Neural cell (in vitro differentiated cells): ENCODE data around the gene RPL38. TPM values are rescaled to one million over a fixed set of nuclear protein-coding genes. Genes with fewer than 3 reads are reported as not detected.

Experiments used
- H2AFZ ChIP-seq: fragments of 200-600, 300-800 bp; sonication (generic), shearing (Covaris generic); 2 replicates; pipeline ENCODE4 v1.6.0; 2014; ENCODE audit warnings: low read depth, mild to moderate bottlenecking, antibody characterized with exemption, low read length, moderate library complexity
- H3F3A ChIP-seq: fragments of 200-600 bp; shearing (Covaris generic); 2 replicates; pipeline ENCODE4 v1.6.1; 2016; ENCODE audit warnings: mild to moderate bottlenecking, moderate library complexity, mixed read lengths, antibody characterized with exemption, low read length; ENCODE audit not compliant: insufficient read depth, poor library complexity, severe bottlenecking
- H3K27ac ChIP-seq: fragments of 200-600, 300-800 bp; sonication (generic), shearing (Covaris generic); 2 replicates; pipeline ENCODE4 v1.5.1; 2014; ENCODE audit warnings: mild to moderate bottlenecking, low read length, moderate library complexity
- H3K27me3 ChIP-seq: fragments of 300-800, 200-600 bp; sonication (generic), shearing (Covaris generic); 2 replicates; pipeline ENCODE4 v1.6.0; 2014; ENCODE audit warnings: mild to moderate bottlenecking, low read depth, low read length, moderate library complexity; ENCODE audit not compliant: insufficient read depth
- H3K36me3 ChIP-seq: fragments of 300-800, 200-600 bp; sonication (generic), shearing (Covaris generic); 2 replicates; pipeline ENCODE4 v1.5.1; 2014; ENCODE audit warnings: mild to moderate bottlenecking, antibody characterized with exemption, low read length, moderate library complexity; ENCODE audit not compliant: insufficient read depth
- H3K4me2 ChIP-seq: fragments of 300-800, 200-600 bp; sonication (generic), shearing (Covaris generic); 2 replicates; pipeline ENCODE4 v1.6.0; 2014; ENCODE audit warnings: mild to moderate bottlenecking, low read length
- H3K4me3 ChIP-seq: fragments of 300-800, 200-600 bp; sonication (generic), shearing (Covaris generic); 2 replicates; pipeline ENCODE4 v1.5.1; 2014; ENCODE audit warnings: mild to moderate bottlenecking, low read length, moderate library complexity
- H3K79me2 ChIP-seq: fragments of 200-600 bp; shearing (Covaris generic); replicated peaks from 2 replicates; pipeline ENCODE4 v1.6.0; 2014; ENCODE audit warnings: mild to moderate bottlenecking, low read length, moderate library complexity; ENCODE audit not compliant: insufficient read depth
- H3K9ac ChIP-seq: fragments of 300-800, 200-600 bp; sonication (generic), shearing (Covaris generic); 2 replicates; pipeline ENCODE4 v1.6.1; 2016; ENCODE audit warnings: mild to moderate bottlenecking, low read length, mixed read lengths
- H3K9me2 ChIP-seq: fragments of 200-600 bp; shearing (Covaris generic); 2 replicates; pipeline ENCODE4 v1.6.1; 2016; ENCODE audit warnings: mild to moderate bottlenecking, low read length, mixed read lengths; ENCODE audit not compliant: insufficient read depth
- H3K9me3 ChIP-seq: fragments of 200-600, 300-800 bp; sonication (generic), shearing (Covaris generic); 2 replicates; pipeline ENCODE4 v1.6.1; 2016; ENCODE audit warnings: mild to moderate bottlenecking, mixed run types, low read length, moderate library complexity, mixed read lengths
- H4K20me1 ChIP-seq: fragments of 200-600 bp; shearing (Covaris generic); 2 replicates; pipeline ENCODE4 v1.6.1; 2016; ENCODE audit warnings: mild to moderate bottlenecking, mixed run types; ENCODE audit not compliant: insufficient read depth
- CTCF ChIP-seq: fragments of 450-650 bp; IDR thresholded peaks from 2 replicates; pipeline ENCODE4 v1.5.1; 2014; ENCODE audit warnings: antibody characterized with exemption, mild to moderate bottlenecking, moderate library complexity; ENCODE audit not compliant: poor library complexity, severe bottlenecking
- EP300 ChIP-seq: fragments of 450-650 bp; conservative IDR thresholded peaks from 2 replicates; pipeline ENCODE4 v1.6.1; 2014; ENCODE audit warnings: antibody characterized with exemption, mild to moderate bottlenecking, moderate library complexity; ENCODE audit not compliant: poor library complexity, severe bottlenecking
- EZH2 ChIP-seq: fragments of 200-600, 300-800 bp; shearing (Covaris generic), sonication (generic); IDR thresholded peaks from 2 replicates; pipeline ENCODE4 v1.6.1; 2014; ENCODE audit warnings: antibody characterized with exemption, low read length, borderline replicate concordance, mild to moderate bottlenecking; ENCODE audit not compliant: insufficient read depth, poor library complexity, severe bottlenecking
- MXI1 ChIP-seq: fragments of 450-650 bp; conservative IDR thresholded peaks from 2 replicates; pipeline ENCODE4 v1.6.1; 2014; ENCODE audit warnings: antibody characterized with exemption, mild to moderate bottlenecking; ENCODE audit not compliant: poor library complexity, severe bottlenecking
- POLR2AphosphoS5 ChIP-seq: IDR thresholded peaks from 2 replicates; pipeline ENCODE4 v1.6.1; 2012
- RAD21 ChIP-seq: fragments of 450-650 bp; conservative IDR thresholded peaks from 2 replicates; pipeline ENCODE4 v1.6.1; 2014; ENCODE audit warnings: antibody characterized with exemption, mild to moderate bottlenecking, moderate library complexity
- SMC3 ChIP-seq: fragments of 450-650 bp; conservative IDR thresholded peaks from 2 replicates; pipeline ENCODE4 v1.6.1; 2014; ENCODE audit warnings: antibody characterized with exemption, mild to moderate bottlenecking, moderate library complexity; ENCODE audit not compliant: poor library complexity
- TAF1 ChIP-seq: IDR thresholded peaks from 2 replicates; pipeline ENCODE4 v1.6.1; 2012; ENCODE audit warnings: low read depth
- polyA plus RNA-seq: library from polyadenylated mRNA; depleted of rRNA; stranded (reverse); fragments of >200 nt; gene quantifications from 2 replicates; pipeline ENCODE4 v1.2.3, GENCODE V29; 2014
- TF ChIP-seq, protein P1 (sequence below): IDR thresholded peaks from 2 replicates; pipeline ENCODE4 v1.6.1; 2012; ENCODE audit warnings: borderline replicate concordance

RPL38 gene
- polyA plus RNA-seq, 1 donor from 2014 or later = 378 TPM

- no peaks in the 10 kb centered on the region for H3K9me3 ChIP-seq
- H3K79me2 ChIP-seq = no peaks in the 10 kb centered on the region
- H3F3A ChIP-seq = no peaks in the 10 kb centered on the region
- H3K36me3 ChIP-seq = no peaks in the 10 kb centered on the region
- no peak overlapping the region for H3K27ac ChIP-seq
- H3K4me3 ChIP-seq = peak overlapping the region; percentile 56
- TF ChIP-seq TAF1 = no peak
- peak; percentile 34 for TF ChIP-seq EZH2
- TF ChIP-seq RAD21 = no peak
- TF ChIP-seq CTCF = no peak
- no peak for TF ChIP-seq MXI1
- no peak for TF ChIP-seq SMC3
- H3K4me2 ChIP-seq = no peak overlapping the region
- H3K27me3 ChIP-seq = peaks cover 32% of the 10 kb centered on the region
- H4K20me1 ChIP-seq = no peaks in the 10 kb centered on the region
- H3K9ac ChIP-seq = no peak overlapping the region
- H2AFZ ChIP-seq = no peak overlapping the region
- no peaks in the 10 kb centered on the region for H3K9me2 ChIP-seq
Observed at GRCh38 chr17:74213861-74214391, 10.4 kb downstream of the RPL38 start.

DNA sequence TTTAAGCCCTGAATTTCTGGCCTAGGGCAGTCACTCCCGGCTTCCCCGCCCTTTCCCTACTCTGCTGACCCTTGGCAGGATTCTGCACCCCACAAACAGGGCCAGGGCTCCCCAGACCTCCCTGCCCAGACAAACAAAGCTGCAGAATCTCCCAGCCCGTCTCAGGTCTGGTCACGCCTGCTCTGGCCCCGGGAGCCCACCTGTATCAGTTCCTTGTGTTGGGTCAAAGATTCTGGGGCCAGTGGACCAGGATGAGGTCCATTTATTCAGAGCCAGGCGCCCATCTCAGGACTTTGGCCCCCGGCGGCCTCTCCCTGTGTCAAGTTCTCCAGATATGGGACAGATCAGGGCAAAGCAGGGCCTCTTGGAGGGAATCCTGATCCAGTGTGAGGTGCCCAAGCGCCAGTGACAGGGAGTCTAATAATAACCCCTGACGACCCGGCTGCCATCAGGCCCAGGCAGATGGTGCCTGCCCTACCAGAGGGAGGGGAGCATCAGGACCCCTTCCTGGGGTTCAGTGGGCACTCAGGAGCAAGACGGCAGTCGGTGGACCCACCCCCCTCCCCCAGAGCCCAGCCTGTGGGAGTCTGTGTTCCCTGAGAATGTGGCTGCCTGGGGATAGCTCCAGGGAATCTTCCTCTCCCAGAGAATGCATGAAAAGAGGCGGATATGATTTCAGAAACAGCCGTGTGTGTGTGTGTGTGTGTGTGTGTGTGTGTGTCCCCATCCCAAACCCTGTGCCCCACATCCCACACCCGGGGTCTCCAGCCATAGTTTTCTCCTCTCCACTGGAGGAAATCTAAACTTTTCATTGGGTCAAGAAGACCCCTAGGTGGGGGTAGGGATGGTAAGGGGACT lies 11.2 kb downstream of the RPL38 start:
- Histone ChIP-seq H3K27ac (no peak overlapping the region), H3F3A (no peaks in the 10 kb centered on the region), H3K9me2 (no peaks in the 10 kb centered on the region), H3K36me3 (no peaks in the 10 kb centered on the region), H3K4me2 (no peak overlapping the region), H2AFZ (no peak overlapping the region), H4K20me1 (no peaks in the 10 kb centered on the region), H3K27me3 (peaks cover 32% of the 10 kb centered on the region), H3K79me2 (no peaks in the 10 kb centered on the region), H3K4me3 (no peak overlapping the region), H3K9ac (no peak overlapping the region), H3K9me3 (no peaks in the 10 kb centered on the region)
- TF ChIP-seq EZH2 = no peak
- no peak for TF ChIP-seq EP300
- no peak for TF ChIP-seq RAD21
- TF ChIP-seq, protein P1, sequence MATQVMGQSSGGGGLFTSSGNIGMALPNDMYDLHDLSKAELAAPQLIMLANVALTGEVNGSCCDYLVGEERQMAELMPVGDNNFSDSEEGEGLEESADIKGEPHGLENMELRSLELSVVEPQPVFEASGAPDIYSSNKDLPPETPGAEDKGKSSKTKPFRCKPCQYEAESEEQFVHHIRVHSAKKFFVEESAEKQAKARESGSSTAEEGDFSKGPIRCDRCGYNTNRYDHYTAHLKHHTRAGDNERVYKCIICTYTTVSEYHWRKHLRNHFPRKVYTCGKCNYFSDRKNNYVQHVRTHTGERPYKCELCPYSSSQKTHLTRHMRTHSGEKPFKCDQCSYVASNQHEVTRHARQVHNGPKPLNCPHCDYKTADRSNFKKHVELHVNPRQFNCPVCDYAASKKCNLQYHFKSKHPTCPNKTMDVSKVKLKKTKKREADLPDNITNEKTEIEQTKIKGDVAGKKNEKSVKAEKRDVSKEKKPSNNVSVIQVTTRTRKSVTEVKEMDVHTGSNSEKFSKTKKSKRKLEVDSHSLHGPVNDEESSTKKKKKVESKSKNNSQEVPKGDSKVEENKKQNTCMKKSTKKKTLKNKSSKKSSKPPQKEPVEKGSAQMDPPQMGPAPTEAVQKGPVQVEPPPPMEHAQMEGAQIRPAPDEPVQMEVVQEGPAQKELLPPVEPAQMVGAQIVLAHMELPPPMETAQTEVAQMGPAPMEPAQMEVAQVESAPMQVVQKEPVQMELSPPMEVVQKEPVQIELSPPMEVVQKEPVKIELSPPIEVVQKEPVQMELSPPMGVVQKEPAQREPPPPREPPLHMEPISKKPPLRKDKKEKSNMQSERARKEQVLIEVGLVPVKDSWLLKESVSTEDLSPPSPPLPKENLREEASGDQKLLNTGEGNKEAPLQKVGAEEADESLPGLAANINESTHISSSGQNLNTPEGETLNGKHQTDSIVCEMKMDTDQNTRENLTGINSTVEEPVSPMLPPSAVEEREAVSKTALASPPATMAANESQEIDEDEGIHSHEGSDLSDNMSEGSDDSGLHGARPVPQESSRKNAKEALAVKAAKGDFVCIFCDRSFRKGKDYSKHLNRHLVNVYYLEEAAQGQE = no peak
- no peak for TF ChIP-seq MXI1
- no peak for TF ChIP-seq CTCF
- TF ChIP-seq TAF1 = no peak
- TF ChIP-seq POLR2AphosphoS5 = no peak
- no peak for TF ChIP-seq SMC3
